AG04450 (cell line): ENCODE results near the gene MACROD2. TPM values are rescaled to one million over a fixed set of nuclear protein-coding genes. Genes with fewer than 3 reads are reported as not detected.

Experiments
- CTCF ChIA-PET: fragments of 300-600, 350-600 bp; formaldehyde crosslinking; extraction: SDS; loops from one replicate; lab custom pipeline; 2022; ENCODE audit warnings: antibody characterized with exemption, inconsistent platforms; lab: Charles Lee
- POLR2A ChIA-PET: fragments of 350-600 bp; formaldehyde crosslinking; extraction: SDS; loops from one replicate; lab custom pipeline; 2021; ENCODE audit warnings: antibody characterized with exemption, inconsistent platforms; lab: Yijun Ruan, JAX
- DNase-seq: peaks from one replicate; pipeline ENCODE4 v3.0.0-alpha.2; 2011; ENCODE audit warnings: low read depth, low spot score
- H3K27ac ChIP-seq: one replicate; pipeline ENCODE4 v1.5.1; 2012; ENCODE audit warnings: low read depth, low read length, control low read depth
- H3K27me3 ChIP-seq: one replicate; pipeline ENCODE4 v1.6.0; 2012; ENCODE audit warnings: low read length; ENCODE audit not compliant: control insufficient read depth, insufficient read depth
- H3K4me3 ChIP-seq: 2 replicates; pipeline ENCODE4 v1.5.1; 2011; ENCODE audit warnings: mild to moderate bottlenecking, low read depth, low read length, control low read depth
- H3K9me3 ChIP-seq: 2 replicates; pipeline ENCODE4 v1.5.1; 2012; ENCODE audit warnings: low read length; ENCODE audit not compliant: control insufficient read depth, insufficient read depth
- polyA plus RNA-seq: library from polyadenylated mRNA; depleted of rRNA; stranded (reverse); fragments of >200 nt; gene quantifications from 2 replicates; pipeline ENCODE4 v1.2.3, GENCODE V29; 2011
- TF ChIP-seq, protein P1 (sequence below): IDR thresholded peaks from 2 replicates; pipeline ENCODE4 v1.5.1; 2011; ENCODE audit warnings: low read depth, low read length, control low read depth, inconsistent platforms

Gene MACROD2
- polyA plus RNA-seq, 1 experiment: 0.02 TPM

DNA sequence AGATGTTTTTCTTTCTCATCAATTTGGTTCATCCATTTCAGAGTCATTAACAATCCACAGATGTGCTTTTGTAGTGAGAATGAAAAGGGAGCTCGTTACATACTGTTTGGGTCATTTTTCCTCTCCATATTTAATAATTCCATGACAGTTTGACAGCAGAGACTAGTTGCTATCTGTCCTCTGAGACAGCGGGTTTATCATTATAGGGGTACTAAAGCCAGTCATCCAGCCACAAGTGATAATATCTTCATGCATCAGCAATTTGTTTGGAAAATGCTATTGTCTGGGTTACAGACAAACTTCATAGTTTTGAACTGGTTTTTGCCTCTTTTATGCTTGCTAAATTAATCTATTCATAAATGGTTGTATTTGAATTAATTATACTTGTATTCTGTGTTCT, 692.7 kb downstream of the MACROD2 start:
- Histone ChIP-seq H3K27me3 (no peaks in the 10 kb centered on the region), H3K9me3 (no peaks in the 10 kb centered on the region), H3K27ac (no peak overlapping the region), H3K4me3 (no peak overlapping the region)
- TF ChIP-seq, protein P1, sequence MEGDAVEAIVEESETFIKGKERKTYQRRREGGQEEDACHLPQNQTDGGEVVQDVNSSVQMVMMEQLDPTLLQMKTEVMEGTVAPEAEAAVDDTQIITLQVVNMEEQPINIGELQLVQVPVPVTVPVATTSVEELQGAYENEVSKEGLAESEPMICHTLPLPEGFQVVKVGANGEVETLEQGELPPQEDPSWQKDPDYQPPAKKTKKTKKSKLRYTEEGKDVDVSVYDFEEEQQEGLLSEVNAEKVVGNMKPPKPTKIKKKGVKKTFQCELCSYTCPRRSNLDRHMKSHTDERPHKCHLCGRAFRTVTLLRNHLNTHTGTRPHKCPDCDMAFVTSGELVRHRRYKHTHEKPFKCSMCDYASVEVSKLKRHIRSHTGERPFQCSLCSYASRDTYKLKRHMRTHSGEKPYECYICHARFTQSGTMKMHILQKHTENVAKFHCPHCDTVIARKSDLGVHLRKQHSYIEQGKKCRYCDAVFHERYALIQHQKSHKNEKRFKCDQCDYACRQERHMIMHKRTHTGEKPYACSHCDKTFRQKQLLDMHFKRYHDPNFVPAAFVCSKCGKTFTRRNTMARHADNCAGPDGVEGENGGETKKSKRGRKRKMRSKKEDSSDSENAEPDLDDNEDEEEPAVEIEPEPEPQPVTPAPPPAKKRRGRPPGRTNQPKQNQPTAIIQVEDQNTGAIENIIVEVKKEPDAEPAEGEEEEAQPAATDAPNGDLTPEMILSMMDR: no peak
- CTCF ChIA-PET: no interaction called here
- POLR2A ChIA-PET: no interaction called here
- DNase-seq: no peak

DNA sequence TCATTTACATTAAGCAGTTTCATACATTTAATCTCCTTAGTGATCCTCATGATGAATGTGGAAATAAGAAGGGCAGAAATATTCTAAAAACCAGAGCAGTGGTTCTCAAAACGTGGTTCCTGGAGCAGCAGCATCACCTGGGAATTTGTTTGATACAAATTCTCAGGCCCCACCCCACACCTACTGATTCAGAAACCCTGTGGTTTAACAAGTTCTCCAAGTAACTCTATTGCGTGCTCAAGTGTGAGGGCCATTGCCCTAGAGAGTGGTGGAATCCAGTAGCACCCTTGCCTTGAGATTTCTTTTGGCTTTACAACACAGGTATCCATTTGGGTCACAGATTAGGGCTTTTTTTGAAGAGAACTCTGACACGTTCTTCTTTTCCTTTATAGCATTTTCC, 696.7 kb downstream of the MACROD2 start:
- H3K27ac ChIP-seq: no peak overlapping the region
- H3K9me3 ChIP-seq: no peaks in the 10 kb centered on the region
- DNase-seq: no peak
- POLR2A ChIA-PET: no interaction called here
- TF ChIP-seq, protein P1: no peak
- CTCF ChIA-PET: no interaction called here
- H3K27me3 ChIP-seq: no peaks in the 10 kb centered on the region
- H3K4me3 ChIP-seq: no peak overlapping the region

DNA sequence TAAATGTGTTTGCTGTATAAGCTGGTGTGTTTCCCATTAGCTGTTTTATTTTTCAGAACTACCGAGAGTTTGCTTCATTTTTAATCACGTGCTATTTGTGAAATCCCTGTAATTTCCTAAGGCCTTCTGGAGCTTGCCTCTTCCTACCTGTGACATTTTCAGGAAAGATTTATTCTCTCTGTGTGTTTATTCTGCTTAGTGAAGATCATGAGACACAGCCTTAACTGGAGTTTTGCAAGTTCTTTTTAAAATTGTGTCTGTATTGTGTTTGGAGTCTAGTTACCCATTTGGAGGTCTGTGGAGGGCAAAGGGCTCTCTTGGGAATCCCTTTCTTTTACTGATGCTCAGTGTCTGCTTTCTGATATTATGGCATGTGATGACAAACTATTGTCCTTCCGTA, 701.2 kb downstream of the MACROD2 start:
- Histone ChIP-seq H3K27ac (no peak overlapping the region), H3K27me3 (no peaks in the 10 kb centered on the region), H3K4me3 (no peak overlapping the region), H3K9me3 (no peaks in the 10 kb centered on the region)
- TF ChIP-seq, protein P1: no peak
- no peak for DNase-seq
- ChIA-PET POLR2A (no interaction called here), CTCF (interaction anchor here (1.4 kb wide), 1 partner anchor 359 kb away, joined by 5 read pairs; the partner anchor contains the start of gene FLRT3)

DNA sequence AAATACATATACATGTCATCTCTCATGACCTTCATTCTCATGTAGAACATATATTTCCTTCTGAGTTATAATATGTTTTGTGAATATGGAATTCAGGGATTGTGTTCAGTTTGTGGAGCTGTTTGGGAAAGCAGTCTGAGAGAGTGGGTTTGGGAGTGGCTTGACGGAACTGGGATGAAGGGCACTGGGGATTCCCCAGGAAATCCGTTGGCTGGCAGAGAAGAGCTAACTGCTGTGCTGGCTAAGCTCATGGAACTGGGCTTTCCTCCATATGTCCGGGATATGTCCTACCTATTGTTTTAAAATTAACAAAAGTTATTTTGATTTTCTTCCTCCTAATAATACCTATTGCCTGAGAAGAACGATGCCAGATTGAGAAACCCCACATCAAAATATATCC, 701.6 kb downstream of the MACROD2 start:
- TF ChIP-seq, protein P1: no peak
- ChIA-PET CTCF (interaction anchor here (1.4 kb wide), 1 partner anchor 359 kb away, joined by 5 read pairs; the partner anchor contains the start of gene FLRT3), POLR2A (no interaction called here)
- no peak overlapping the region for H3K4me3 ChIP-seq
- no peaks in the 10 kb centered on the region for H3K9me3 ChIP-seq
- no peaks in the 10 kb centered on the region for H3K27me3 ChIP-seq
- no peak for DNase-seq
- H3K27ac ChIP-seq: no peak overlapping the region

DNA sequence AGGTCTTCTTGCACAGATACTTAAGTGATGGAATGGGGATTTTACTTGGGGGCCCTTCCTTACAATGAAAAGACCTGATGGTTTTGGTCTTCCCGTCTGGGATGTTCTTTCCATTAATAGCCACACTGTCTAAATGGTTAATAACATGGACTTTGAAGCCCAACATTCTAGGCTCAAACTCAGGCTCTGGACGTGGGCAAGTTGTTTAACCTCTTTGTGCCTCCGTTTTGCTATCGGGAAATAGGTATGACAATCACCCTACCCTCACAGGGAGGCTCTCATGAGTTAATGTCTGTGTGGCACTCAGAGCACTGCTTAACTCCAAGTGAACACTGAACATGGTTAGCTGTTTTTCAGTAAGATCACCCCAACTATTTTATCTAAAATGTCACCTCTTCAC, 702.8 kb downstream of the MACROD2 start:
- no peaks in the 10 kb centered on the region for H3K9me3 ChIP-seq
- POLR2A ChIA-PET: no interaction called here
- H3K27me3 ChIP-seq: no peaks in the 10 kb centered on the region
- H3K27ac ChIP-seq: no peak overlapping the region
- TF ChIP-seq, protein P1: no peak
- no peak for DNase-seq
- CTCF ChIA-PET: no interaction called here
- H3K4me3 ChIP-seq: no peak overlapping the region
